Measurements from ENCODE around the gene NREP.

The NREP gene

GRCh38 chr5:111756581-111757354, at the start of gene NREP:
TSS of gene NREP (minus strand) at chr5:111757194. CDS start at chr5:111755772, 1,422 bp downstream.
- no peak for DNase-seq

- DNase-seq: no peak
Measured at GRCh38 chr5:111806753-111807152, 49.8 kb upstream of the NREP start.

- no peak for DNase-seq
Measured at GRCh38 chr5:111806156-111806555, 49.2 kb upstream of the NREP start.

GRCh38 chr5:111805071-111805470, 48.1 kb upstream of the NREP start:
- DNase-seq: no peak

- no peak for DNase-seq
Measured at GRCh38 chr5:111800351-111800750, 43.4 kb upstream of the NREP start.

GRCh38 chr5:111795142-111795541, 38.1 kb upstream of the NREP start:
- no peak for DNase-seq

GRCh38 chr5:111792471-111793058, 35.6 kb upstream of the NREP start:
- peak; percentile 66 for DNase-seq

- no peak for DNase-seq
Measured at GRCh38 chr5:111790295-111790694, 33.3 kb upstream of the NREP start.

GRCh38 chr5:111787006-111787405, 30.0 kb upstream of the NREP start:
- peak; percentile 8 for DNase-seq

- DNase-seq: no peak
Measured at GRCh38 chr5:111784491-111785181, 27.6 kb upstream of the NREP start.

- DNase-seq: no peak
Measured at GRCh38 chr5:111783537-111783936, 26.5 kb upstream of the NREP start.

- DNase-seq: no peak
Measured at GRCh38 chr5:111782216-111782615, 25.2 kb upstream of the NREP start.

GRCh38 chr5:111781200-111781599, 24.2 kb upstream of the NREP start:
- peak; percentile 50 for DNase-seq

GRCh38 chr5:111779922-111780292, 22.9 kb upstream of the NREP start:
- DNase-seq: no peak

GRCh38 chr5:111779260-111779921, 22.4 kb upstream of the NREP start:
- DNase-seq: no peak

- DNase-seq: no peak
Measured at GRCh38 chr5:111776913-111777781, 20.2 kb upstream of the NREP start.

GRCh38 chr5:111775224-111775623, 18.2 kb upstream of the NREP start:
- no peak for DNase-seq

- peak; percentile 62 for DNase-seq
Measured at GRCh38 chr5:111774525-111774924, 17.5 kb upstream of the NREP start.

GRCh38 chr5:111772456-111773122, 15.6 kb upstream of the NREP start:
- no peak for DNase-seq

- no peak for DNase-seq
Measured at GRCh38 chr5:111769541-111769940, 12.5 kb upstream of the NREP start.

GRCh38 chr5:111765613-111766571, 8.9 kb upstream of the NREP start:
- no peak for DNase-seq
